GM06990 (cell line): ENCODE measurements around the gene CBR3.

Experiments
- DNase-seq: peaks from one replicate; pipeline ENCODE4 v3.0.0-alpha.2; 2011; ENCODE audit not compliant: insufficient read length; ENCODE audit errors: extremely low read depth
- H3K27me3 ChIP-seq: replicated peaks from 2 replicates; pipeline ENCODE4 v1.6.0; 2011; ENCODE audit warnings: low read length; ENCODE audit not compliant: control insufficient read depth, insufficient read depth
- H3K36me3 ChIP-seq: 2 replicates; pipeline ENCODE4 v1.5.1; 2011; ENCODE audit warnings: low read length; ENCODE audit not compliant: control insufficient read depth, insufficient read depth
- H3K4me3 ChIP-seq: replicated peaks from 2 replicates; pipeline ENCODE4 v1.5.1; 2011; ENCODE audit warnings: low read depth, mild to moderate bottlenecking, control low read depth, low read length
- CTCF ChIP-seq: IDR thresholded peaks from 2 replicates; pipeline ENCODE4 v1.5.1; 2011; ENCODE audit warnings: low read length, control low read depth, mild to moderate bottlenecking, inconsistent platforms; ENCODE audit not compliant: insufficient read depth, poor library complexity, severe bottlenecking

CBR3 gene

DNA sequence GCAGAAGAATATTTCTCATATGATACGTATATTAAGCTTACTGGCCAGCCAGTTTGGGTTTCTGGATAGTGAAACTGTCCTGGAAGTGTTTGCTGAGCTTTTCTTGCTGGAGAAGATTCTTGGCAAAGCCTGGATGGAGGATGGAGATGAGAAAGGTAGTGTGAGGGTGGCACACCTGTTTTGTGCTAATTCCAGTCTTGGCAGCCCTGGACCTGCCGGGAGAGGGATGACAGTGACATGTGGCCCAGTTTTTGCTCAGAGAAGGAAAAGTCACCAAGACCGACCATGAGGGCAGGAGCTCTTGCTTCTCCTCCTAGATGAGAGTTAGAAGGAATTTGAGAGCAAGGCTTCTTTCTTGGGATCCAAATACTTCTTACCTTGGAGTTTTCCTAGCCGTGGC lies 55.9 kb downstream of the CBR3 start:
- Histone ChIP-seq H3K4me3 (no peak overlapping the region), H3K36me3 (no peaks in the 10 kb centered on the region), H3K27me3 (no peaks in the 10 kb centered on the region)
- no peak for DNase-seq
- no peak for TF ChIP-seq CTCF

GRCh38 chr21:36193200-36193599 lies 58.3 kb downstream of the CBR3 start:
- TF ChIP-seq CTCF, result no peak
- Histone ChIP-seq H3K36me3 (no peaks in the 10 kb centered on the region), H3K27me3 (no peaks in the 10 kb centered on the region), H3K4me3 (no peak overlapping the region)
- DNase-seq, result no peak

DNA sequence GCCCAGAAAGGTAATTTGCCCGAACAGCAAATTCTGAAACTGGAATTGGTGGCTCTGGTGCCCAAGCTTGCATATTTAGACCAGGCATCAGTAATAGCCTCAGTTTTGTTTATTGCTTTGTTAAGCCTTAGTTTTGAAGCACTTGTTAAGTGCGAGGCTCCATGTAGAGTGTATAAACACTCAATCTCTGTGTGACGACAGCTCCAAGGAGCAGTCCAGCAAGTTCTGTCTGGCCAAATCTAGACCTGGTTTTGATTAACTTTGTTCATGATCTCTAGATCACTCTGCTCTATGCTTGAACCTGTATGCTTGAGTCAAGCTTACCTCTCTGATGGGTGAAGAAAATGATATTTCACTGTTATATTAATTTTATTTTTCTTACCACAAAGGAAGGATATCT lies 59.1 kb downstream of the CBR3 start:
- DNase-seq, result no peak
- H3K27me3 ChIP-seq, result no peaks in the 10 kb centered on the region
- no peaks in the 10 kb centered on the region for H3K36me3 ChIP-seq
- no peak for TF ChIP-seq CTCF
- no peak overlapping the region for H3K4me3 ChIP-seq

GRCh38 chr21:36195613-36196012 lies 60.7 kb downstream of the CBR3 start:
- TF ChIP-seq CTCF, result no peak
- DNase-seq, result no peak
- Histone ChIP-seq H3K4me3 (no peak overlapping the region), H3K36me3 (no peaks in the 10 kb centered on the region), H3K27me3 (no peaks in the 10 kb centered on the region)
